IMR-90 (cell line): ENCODE results near the gene ZNF827. TPM values are rescaled to one million over a fixed set of nuclear protein-coding genes. Genes with fewer than 3 reads are reported as not detected.

ENCODE experiments used
- ATAC-seq: fragments of 200-7000 bp; cut with Tn5 transposase; 2 replicates; pipeline ENCODE4 v1.9.1; 2020; ENCODE audit warnings: low read depth, mild to moderate bottlenecking, moderate library complexity
- BruUV-seq: library from RNA; stranded (reverse); fragments of 400-500 nt; replicated peaks from 2 replicates; lab custom pipeline; 2021; lab: Mats Ljungman, UMichigan
- CTCF ChIA-PET: fragments of 300-600 bp; formaldehyde crosslinking; extraction: SDS; loops from one replicate; lab custom pipeline; 2021; ENCODE audit warnings: antibody characterized with exemption; lab: Yijun Ruan, JAX
- POLR2A ChIA-PET: fragments of 300-600 bp; sonication (Branson Sonifier 250); formaldehyde crosslinking; loops from one replicate; lab custom pipeline; 2022; ENCODE audit warnings: antibody characterized with exemption; ENCODE audit not compliant: unreplicated experiment; lab: Charles Lee
- DNase-seq: peaks from one replicate; pipeline ENCODE4 v3.0.0; 2013
- H2AFZ ChIP-seq: replicated peaks from 2 replicates; pipeline ENCODE3; 2013; ENCODE audit warnings: low read length, mild to moderate bottlenecking; ENCODE audit not compliant: poor library complexity
- H2AK5ac ChIP-seq: 2 replicates; pipeline ENCODE4 v1.6.1; 2013; ENCODE audit warnings: low read depth, low read length, inconsistent platforms
- H2AK9ac ChIP-seq: replicated peaks from 2 replicates; pipeline ENCODE3; 2013; ENCODE audit warnings: mild to moderate bottlenecking, low read depth, low read length, moderate library complexity; ENCODE audit not compliant: poor library complexity
- H2BK120ac ChIP-seq: 2 replicates; pipeline ENCODE4 v1.6.1; 2013; ENCODE audit warnings: low read depth, low read length, inconsistent platforms
- H2BK15ac ChIP-seq: 3 replicates; pipeline ENCODE4 v1.6.1; 2013; ENCODE audit warnings: low read depth, low read length, inconsistent platforms
- H2BK20ac ChIP-seq: 2 replicates; pipeline ENCODE4 v1.6.1; 2013; ENCODE audit warnings: low read depth, mild to moderate bottlenecking, inconsistent platforms, low read length, moderate library complexity
- H2BK5ac ChIP-seq: 2 replicates; pipeline ENCODE4 v1.6.1; 2013; ENCODE audit warnings: mild to moderate bottlenecking, low read depth, low read length, inconsistent platforms; ENCODE audit not compliant: poor library complexity, severe bottlenecking
- H3K14ac ChIP-seq: replicated peaks from 2 replicates; pipeline ENCODE4 v1.6.1; 2013; ENCODE audit warnings: low read depth, low read length, inconsistent platforms
- H3K18ac ChIP-seq: 2 replicates; pipeline ENCODE4 v1.6.1; 2013; ENCODE audit warnings: low read depth, low read length, control low read depth
- H3K23ac ChIP-seq: 2 replicates; pipeline ENCODE4 v1.6.1; 2013; ENCODE audit warnings: low read depth, low read length, inconsistent platforms
- H3K27ac ChIP-seq: 2 replicates; pipeline ENCODE4 v1.5.1; 2013; ENCODE audit warnings: mild to moderate bottlenecking, control low read depth, low read length; ENCODE audit not compliant: insufficient read depth
- H3K27me3 ChIP-seq: 2 replicates; pipeline ENCODE4 v1.6.1; 2013; ENCODE audit warnings: low read length; ENCODE audit not compliant: control insufficient read depth, insufficient read depth
- H3K36me3 ChIP-seq: 2 replicates; pipeline ENCODE4 v1.6.1; 2013; ENCODE audit warnings: low read length, mixed read lengths; ENCODE audit not compliant: control insufficient read depth, insufficient read depth
- H3K4ac ChIP-seq: 2 replicates; pipeline ENCODE4 v1.6.1; 2013; ENCODE audit warnings: low read depth, low read length, inconsistent platforms
- H3K4me1 ChIP-seq: 2 replicates; pipeline ENCODE4 v1.6.1; 2013; ENCODE audit warnings: low read length, mixed read lengths; ENCODE audit not compliant: control insufficient read depth, insufficient read depth
- H3K4me2 ChIP-seq: 2 replicates; pipeline ENCODE4 v1.6.1; 2013; ENCODE audit warnings: low read depth, mild to moderate bottlenecking, control low read depth, low read length, moderate library complexity
- H3K4me3 ChIP-seq: 2 replicates; pipeline ENCODE4 v1.5.1; 2013; ENCODE audit warnings: low read depth, mild to moderate bottlenecking, control low read depth, low read length, moderate library complexity; ENCODE audit not compliant: insufficient read depth
- H3K56ac ChIP-seq: 2 replicates; pipeline ENCODE4 v1.6.1; 2013; ENCODE audit warnings: low read length, inconsistent platforms; ENCODE audit not compliant: insufficient read depth; ENCODE audit errors: extremely low read depth
- H3K79me1 ChIP-seq, 2 experiments: 2 replicates each; pipeline ENCODE4 v1.6.1; 2013; ENCODE audit warnings: low read length in 2 of 2, inconsistent platforms in 1 of 2, low read depth in 1 of 2
- H3K9ac ChIP-seq: 2 replicates; pipeline ENCODE4 v1.6.1; 2013; ENCODE audit warnings: low read depth, low read length, control low read depth
- H3K9me1 ChIP-seq: 2 replicates; pipeline ENCODE4 v1.6.1; 2013; ENCODE audit warnings: low read length, inconsistent platforms; ENCODE audit not compliant: insufficient read depth
- H3K9me3 ChIP-seq: 2 replicates; pipeline ENCODE4 v1.6.1; 2013; ENCODE audit warnings: low read length; ENCODE audit not compliant: control insufficient read depth, insufficient read depth
- H4K20me1 ChIP-seq: 2 replicates; pipeline ENCODE4 v1.6.1; 2013; ENCODE audit warnings: low read length, inconsistent platforms; ENCODE audit not compliant: insufficient read depth
- H4K5ac ChIP-seq: 2 replicates; pipeline ENCODE4 v1.6.1; 2013; ENCODE audit warnings: mild to moderate bottlenecking, low read depth, low read length, control low read depth
- H4K8ac ChIP-seq, 2 experiments: 2 replicates each; pipeline ENCODE4 v1.6.1; 2013; ENCODE audit warnings: low read depth in 2 of 2, low read length in 2 of 2, control low read depth in 1 of 2, inconsistent platforms in 1 of 2
- H4K91ac ChIP-seq: 2 replicates; pipeline ENCODE4 v1.6.1; 2013; ENCODE audit warnings: low read depth, low read length, inconsistent platforms; ENCODE audit not compliant: insufficient read depth
- BHLHE40 ChIP-seq: fragments of 150-350 bp; IDR thresholded peaks from 2 replicates; pipeline ENCODE4 v1.6.1; 2016; ENCODE audit warnings: mild to moderate bottlenecking, low read depth, low read length
- CEBPB ChIP-seq: IDR thresholded peaks from 2 replicates; pipeline ENCODE4 v1.6.1; 2012; ENCODE audit warnings: low read depth, low read length, improper control_type of control experiment
- CHD1 ChIP-seq: IDR thresholded peaks from 2 replicates; pipeline ENCODE4 v1.6.1; 2012; ENCODE audit warnings: low read depth, low read length, improper control_type of control experiment
- CTCF ChIP-seq: conservative IDR thresholded peaks from 2 replicates; pipeline ENCODE4 v1.5.1; 2012; ENCODE audit warnings: mild to moderate bottlenecking, low read depth, low read length, improper control_type of control experiment
- ELK1 ChIP-seq: fragments of 150-350 bp; IDR thresholded peaks from 2 replicates; pipeline ENCODE4 v1.6.1; 2016; ENCODE audit warnings: low read depth, mild to moderate bottlenecking, low read length, moderate library complexity, borderline replicate concordance
- FOS ChIP-seq: fragments of 150-350 bp; IDR thresholded peaks from 2 replicates; pipeline ENCODE4 v1.6.1; 2016; ENCODE audit warnings: low read depth, low read length
- MAFK ChIP-seq: IDR thresholded peaks from 2 replicates; pipeline ENCODE4 v1.6.1; 2012; ENCODE audit warnings: low read depth, low read length, improper control_type of control experiment
- MAZ ChIP-seq: IDR thresholded peaks from 2 replicates; pipeline ENCODE4 v1.6.1; 2012; ENCODE audit warnings: low read depth, mild to moderate bottlenecking, low read length, improper control_type of control experiment, moderate library complexity, borderline replicate concordance
- MXI1 ChIP-seq: IDR thresholded peaks from 2 replicates; pipeline ENCODE4 v1.6.1; 2012; ENCODE audit warnings: low read depth, mild to moderate bottlenecking, low read length, moderate library complexity, borderline replicate concordance
- NFE2L2 ChIP-seq: fragments of 150-350 bp; IDR thresholded peaks from 2 replicates; pipeline ENCODE4 v1.6.1; 2016; ENCODE audit warnings: low read depth, mild to moderate bottlenecking, low read length
- POLR2A ChIP-seq: IDR thresholded peaks from 2 replicates; pipeline ENCODE4 v1.6.1; 2012; ENCODE audit warnings: mild to moderate bottlenecking, low read depth, low read length
- RAD21 ChIP-seq: IDR thresholded peaks from 2 replicates; pipeline ENCODE4 v1.6.1; 2012; ENCODE audit warnings: low read length, improper control_type of control experiment
- RCOR1 ChIP-seq: IDR thresholded peaks from 2 replicates; pipeline ENCODE4 v1.6.1; 2012; ENCODE audit warnings: mild to moderate bottlenecking, low read length, improper control_type of control experiment; ENCODE audit not compliant: insufficient replicate concordance
- RFX5 ChIP-seq: IDR thresholded peaks from 2 replicates; pipeline ENCODE4 v1.8.0; 2012; ENCODE audit warnings: low read depth, mild to moderate bottlenecking, low read length, moderate library complexity
- SMC3 ChIP-seq: fragments of 150-350 bp; IDR thresholded peaks from 2 replicates; pipeline ENCODE4 v1.6.1; 2016; ENCODE audit warnings: low read depth, mild to moderate bottlenecking, antibody characterized with exemption, low read length, moderate library complexity
- USF2 ChIP-seq: fragments of 150-350 bp; IDR thresholded peaks from 2 replicates; pipeline ENCODE4 v1.6.1; 2017; ENCODE audit warnings: mild to moderate bottlenecking, antibody characterized with exemption, low read length, low read depth
- WGBS, 2 experiments: methylation state at CpG; one replicate each; pipeline versions ENCODE4 v1.1.5 to v1.1.7; 2013; ENCODE audit warnings: missing lambda C conversion rate in 2 of 2; ENCODE audit not compliant: insufficient read length in 1 of 2; ENCODE audit errors: extremely low coverage in 2 of 2; 5-methylcytosine and 5-hydroxymethylcytosine counted together
- dilution Hi-C: fragments of 300-500 bp; cut with HindIII; formaldehyde crosslinking; loops from one replicate; pipeline ENCODE4 v1.14.3; 2018; ENCODE audit warnings: low sequenced_read_pairs; ENCODE audit not compliant: unreplicated experiment
- in situ Hi-C: fragments of 300-500 bp; cut with MboI; formaldehyde crosslinking; loops from 3 replicates; pipeline ENCODE4 v1.14.3; 2019; ENCODE audit warnings: low sequenced_read_pairs, inconsistent platforms, mixed read lengths
- intact Hi-C: fragments of 100-400 bp; cut with micrococcal nuclease; formaldehyde crosslinking; loops from 2 replicates; pipeline ENCODE4 v1.10.0; 2022
- polyA plus RNA-seq, 3 experiments: library from polyadenylated mRNA; depleted of rRNA; stranded (reverse); fragments of >200 nt; gene quantifications; 2 replicates each; pipeline ENCODE4 v1.2.3, GENCODE V29; 2012; ENCODE audit warnings: low replicate concordance in 1 of 3
- total RNA-seq: library from RNA; depleted of rRNA; stranded (reverse); fragments of >200 nt; gene quantifications from 2 replicates; pipeline ENCODE4 v1.2.3, GENCODE V29; 2012

ZNF827 gene
- total and polyA plus RNA-seq, 2 of the 4 experiments (the other 2 are of a cell fraction), result 6.6 to 31.7 TPM

GRCh38 chr4:145740806-145741205, 197.8 kb downstream of the ZNF827 start:
- Histone ChIP-seq H3K14ac (peak overlapping the region; percentile 55; the same call in 1 of the 2 replicates), H4K5ac (no peak overlapping the region), H3K18ac (no peak overlapping the region), H2BK5ac (no peak overlapping the region), H2AK9ac (peak overlapping the region; percentile 58), H3K9ac (no peak overlapping the region), H2AFZ (peak overlapping the region; percentile 51), H2AK5ac (no peak overlapping the region), H3K4ac (peak overlapping the region; percentile 43), H3K79me1 (peaks cover 0 to 6% of the 10 kb centered on the region in 2 experiments; a peak in 1 of 4 replicates), H3K23ac (no peak overlapping the region), H3K9me3 (no peaks in the 10 kb centered on the region), H3K36me3 (no peaks in the 10 kb centered on the region), H4K20me1 (no peaks in the 10 kb centered on the region), H3K27ac (no peak overlapping the region), H2BK20ac (no peak overlapping the region; the same call in 1 of the 2 replicates), H4K8ac (peak overlapping the region in 1 of 2 experiments; percentile 29; a peak in 1 of 4 replicates), H2BK120ac (peak overlapping the region; percentile 53), H2BK15ac (no peak overlapping the region), H4K91ac (peak overlapping the region; percentile 34; the same call in 1 of the 2 replicates), H3K4me1 (peaks cover 15% of the 10 kb centered on the region), H3K56ac (no peak overlapping the region), H3K4me3 (no peak overlapping the region), H3K4me2 (no peak overlapping the region; the same call in 1 of the 2 replicates), H3K27me3 (no peaks in the 10 kb centered on the region), H3K9me1 (peaks cover 13% of the 10 kb centered on the region)
- ChIA-PET POLR2A (no interaction called here), CTCF (interaction anchor here (0.6 to 1.0 kb wide), 3 partner anchors 31 to 643 kb away, joined by 3 to 4 read pairs (median 3); partner anchors contain the start of gene ANAPC10)
- in situ Hi-C loops, result no loop called here
- ATAC-seq (peak; percentile 36), DNase-seq (no peak)
- TF ChIP-seq MAZ, result no peak
- no peak for TF ChIP-seq MXI1
- TF ChIP-seq USF2, result no peak
- TF ChIP-seq FOS, result no peak
- TF ChIP-seq MAFK, result no peak
- TF ChIP-seq CHD1, result no peak
- no peak for TF ChIP-seq RFX5
- no peak for TF ChIP-seq POLR2A
- no peak for TF ChIP-seq RCOR1
- no peak for TF ChIP-seq CTCF
- no peak for TF ChIP-seq CEBPB
- no peak for TF ChIP-seq BHLHE40
- no peak for TF ChIP-seq RAD21
- no peak for TF ChIP-seq ELK1
- no peak for TF ChIP-seq NFE2L2
- TF ChIP-seq SMC3, result no peak
- no TSS peak for BruUV-seq
- dilution Hi-C loops, result no loop called here
- intact Hi-C loops, result no loop called here
- WGBS, 2 experiments, result no CpG with 5 or more reads among the region's 2 CpGs
